HCT116 (cell line): ENCODE data around the gene RGL2. TPM values are rescaled to one million over a fixed set of nuclear protein-coding genes. Genes with fewer than 3 reads are reported as not detected.

Source experiments
- ATAC-seq: fragments of 200-7000 bp; cut with Tn5 transposase; 2 replicates; pipeline ENCODE4 v1.9.1; 2020; ENCODE audit warnings: mild to moderate bottlenecking, moderate library complexity
- BruUV-seq: library from RNA; stranded (reverse); fragments of 400-500 nt; replicated peaks from 2 replicates; lab custom pipeline; 2021; lab: Mats Ljungman, UMichigan
- CTCF ChIA-PET: fragments of 300-600 bp; sonication (Branson Sonifier 250); formaldehyde crosslinking; loops from one replicate; lab custom pipeline; 2021; ENCODE audit warnings: antibody characterized with exemption; lab: Charles Lee
- POLR2A ChIA-PET: fragments of 300-600, 350-600 bp; sonication (Branson Sonifier 250); formaldehyde crosslinking; loops from one replicate; lab custom pipeline; 2021; ENCODE audit warnings: antibody characterized with exemption; lab: Charles Lee
- RAD21 ChIA-PET, 2 experiments: fragments of 300-600 bp; sonication (Branson Sonifier 250); formaldehyde crosslinking; loops; one replicate each; lab custom pipeline; 2023; ENCODE audit warnings: low total read pairs in 2 of 2; ENCODE audit not compliant: uncharacterized antibody in 2 of 2, unreplicated experiment in 2 of 2, low non-redundant PET in 1 of 2; lab: Charles Lee
- DNase-seq: peaks from one replicate; pipeline ENCODE4 v3.0.0-alpha.2; 2010; ENCODE audit warnings: low read depth, low spot score
- H2AFZ ChIP-seq: fragments of 200-600 bp; shearing (Covaris generic), sonication (generic); 2 replicates; pipeline ENCODE4 v1.6.1; 2017; ENCODE audit warnings: low read depth, mixed run types, mixed read lengths, antibody characterized with exemption, low read length; ENCODE audit not compliant: poor library complexity, severe bottlenecking
- H3K27ac ChIP-seq: 2 replicates; pipeline ENCODE4 v1.5.1; 2012; ENCODE audit warnings: low read depth, low read length
- H3K27me3 ChIP-seq: fragments of 200-600 bp; sonication (generic); 2 replicates; pipeline ENCODE4 v1.6.1; 2016; ENCODE audit warnings: mixed run types, low read length, mixed read lengths; ENCODE audit not compliant: insufficient read depth
- H3K36me3 ChIP-seq, 2 experiments: fragments of 200-500 bp in 1 of 2; fragments of 200-600 bp in 1 of 2; sonication (Bioruptor generic) in 1 of 2; sonication (generic) in 1 of 2; 2 replicates each; pipeline versions ENCODE4 v1.5.1 to v1.6.1; 2014 to 2016; ENCODE audit warnings: low read length in 2 of 2, inconsistent platforms in 1 of 2, mixed read lengths in 1 of 2, mixed run types in 1 of 2; ENCODE audit not compliant: insufficient read depth in 2 of 2, control insufficient read depth in 1 of 2
- H3K4me1 ChIP-seq, 2 experiments: fragments of 200-600 bp in 1 of 2; sonication (generic) in 1 of 2; 2 replicates each; pipeline versions ENCODE4 v1.5.1 to v1.6.1; 2012 to 2017; ENCODE audit warnings: low read length in 2 of 2, inconsistent platforms in 1 of 2, mild to moderate bottlenecking in 1 of 2, mixed read lengths in 1 of 2, mixed run types in 1 of 2, moderate library complexity in 1 of 2; ENCODE audit not compliant: insufficient read depth in 2 of 2, control insufficient read depth in 1 of 2
- H3K4me2 ChIP-seq: fragments of 200-600 bp; sonication (generic); 2 replicates; pipeline ENCODE4 v1.6.1; 2017; ENCODE audit warnings: mixed run types, low read length, mixed read lengths
- H3K4me3 ChIP-seq, 2 experiments: fragments of 200-600 bp in 1 of 2; sonication (generic) in 1 of 2; replicated peaks in 1 of 2; 2 replicates each; pipeline ENCODE4 v1.5.1; 2011 to 2016; ENCODE audit warnings: low read length in 2 of 2, control low read depth in 1 of 2, low read depth in 1 of 2, mild to moderate bottlenecking in 1 of 2, mixed read lengths in 1 of 2, mixed run types in 1 of 2
- H3K79me2 ChIP-seq: fragments of 200-600 bp; sonication (generic); 2 replicates; pipeline ENCODE4 v1.6.1; 2017; ENCODE audit warnings: mild to moderate bottlenecking, mixed run types, low read length, moderate library complexity, mixed read lengths; ENCODE audit not compliant: insufficient read depth
- H3K9ac ChIP-seq: fragments of 200-600 bp; sonication (generic); 2 replicates; pipeline ENCODE4 v1.6.1; 2016; ENCODE audit warnings: low read length, mixed read lengths
- H3K9me2 ChIP-seq: fragments of 200-600 bp; sonication (generic), shearing (Covaris generic); 2 replicates; pipeline ENCODE4 v1.6.1; 2017; ENCODE audit warnings: mixed run types, mild to moderate bottlenecking, moderate library complexity; ENCODE audit not compliant: insufficient read depth
- H3K9me3 ChIP-seq, 2 experiments: fragments of 200-500 bp in 1 of 2; fragments of 200-600 bp in 1 of 2; sonication (Bioruptor generic) in 1 of 2; sonication (generic) in 1 of 2; 2 replicates each; pipeline ENCODE4 v1.6.1; 2014 to 2017; ENCODE audit warnings: low read length in 2 of 2, mixed read lengths in 2 of 2, inconsistent platforms in 1 of 2, low read depth in 1 of 2, mild to moderate bottlenecking in 1 of 2, mixed run types in 1 of 2, moderate library complexity in 1 of 2; ENCODE audit not compliant: control insufficient read depth in 1 of 2, insufficient read depth in 1 of 2
- H4K20me1 ChIP-seq: fragments of 200-600 bp; sonication (generic), shearing (Covaris generic); 2 replicates; pipeline ENCODE4 v1.6.1; 2017; ENCODE audit warnings: mixed run types, mild to moderate bottlenecking, moderate library complexity; ENCODE audit not compliant: insufficient read depth
- CBX3 ChIP-seq: IDR thresholded peaks from 2 replicates; pipeline ENCODE4 v1.6.1; 2012; ENCODE audit warnings: low read depth
- CEBPB ChIP-seq: IDR thresholded peaks from 2 replicates; pipeline ENCODE4 v1.6.1; 2012; ENCODE audit warnings: low read depth
- EGR1 ChIP-seq: IDR thresholded peaks from 2 replicates; pipeline ENCODE4 v1.6.1; 2012; ENCODE audit warnings: low read depth
- EZH2phosphoT487 ChIP-seq: fragments of 200-600 bp; IDR thresholded peaks from 2 replicates; pipeline ENCODE4 v1.6.1; 2018; ENCODE audit warnings: antibody characterized with exemption, borderline replicate concordance
- FOSL1 ChIP-seq: IDR thresholded peaks from 2 replicates; pipeline ENCODE4 v1.6.1; 2012; ENCODE audit warnings: low read depth
- JUND ChIP-seq: IDR thresholded peaks from 2 replicates; pipeline ENCODE4 v1.6.1; 2012
- MAX ChIP-seq: IDR thresholded peaks from 2 replicates; pipeline ENCODE4 v1.6.1; 2012
- POLR2A ChIP-seq: IDR thresholded peaks from 2 replicates; pipeline ENCODE4 v1.7.0; 2011; ENCODE audit warnings: borderline replicate concordance; ENCODE audit not compliant: insufficient read depth, insufficient read length; ENCODE audit errors: extremely low read depth
- POLR2AphosphoS5 ChIP-seq: IDR thresholded peaks from 2 replicates; pipeline ENCODE4 v1.6.1; 2011; ENCODE audit warnings: mild to moderate bottlenecking, low read depth, low read length, moderate library complexity
- RAD21 ChIP-seq: IDR thresholded peaks from 2 replicates; pipeline ENCODE4 v1.6.1; 2012; ENCODE audit warnings: low read depth, mild to moderate bottlenecking
- REST ChIP-seq: IDR thresholded peaks from 2 replicates; pipeline ENCODE4 v1.6.1; 2012; ENCODE audit warnings: low read depth
- SIN3A ChIP-seq: IDR thresholded peaks from 2 replicates; pipeline ENCODE4 v1.6.1; 2012; ENCODE audit warnings: low read depth
- SP1 ChIP-seq: IDR thresholded peaks from 2 replicates; pipeline ENCODE4 v1.6.1; 2012; ENCODE audit warnings: low read depth
- SRF ChIP-seq: IDR thresholded peaks from 2 replicates; pipeline ENCODE4 v1.6.1; 2012; ENCODE audit warnings: low read depth
- TCF7L2 ChIP-seq: IDR thresholded peaks from 2 replicates; pipeline ENCODE4 v1.7.0; 2011; ENCODE audit warnings: borderline replicate concordance, inconsistent platforms; ENCODE audit not compliant: insufficient read depth, insufficient read length; ENCODE audit errors: extremely low read depth
- YY1 ChIP-seq: IDR thresholded peaks from 2 replicates; pipeline ENCODE4 v1.6.1; 2011; ENCODE audit warnings: low read length, low read depth, moderate library complexity, mild to moderate bottlenecking; ENCODE audit not compliant: insufficient replicate concordance; ENCODE audit errors: extremely low read depth
- ZFX ChIP-seq: fragments of 450-650 bp; IDR thresholded peaks from 2 replicates; pipeline ENCODE4 v1.6.1; 2017
- ZNF274 ChIP-seq: fragments of 200-500 bp; sonication (Bioruptor generic); IDR thresholded peaks from 2 replicates; pipeline ENCODE4 v1.6.1; 2014; ENCODE audit warnings: mild to moderate bottlenecking, low read depth, low read length, inconsistent platforms
- intact Hi-C: fragments of 100-400 bp; cut with micrococcal nuclease; formaldehyde crosslinking; loops from 2 replicates; pipeline ENCODE4 v1.10.0; 2022
- total RNA-seq: library from RNA; stranded (reverse); gene quantifications from one replicate; pipeline ENCODE4 v1.2.1, GENCODE V29; 2021; ENCODE audit not compliant: unreplicated experiment
- TF ChIP-seq, protein P1 (sequence below), 3 experiments: fragments of 200-600 bp in 1 of 3; sonication (generic) in 1 of 3; IDR thresholded peaks in 2 of 3; conservative IDR thresholded peaks in 1 of 3; 2 replicates each; pipeline ENCODE4 v1.5.1; 2012 to 2017; ENCODE audit warnings: low read depth in 2 of 3, low read length in 2 of 3, antibody characterized with exemption in 1 of 3, borderline replicate concordance in 1 of 3, control low read depth in 1 of 3, mild to moderate bottlenecking in 1 of 3, mixed read lengths in 1 of 3, mixed run types in 1 of 3, moderate library complexity in 1 of 3; ENCODE audit not compliant: insufficient read depth in 1 of 3
- TF ChIP-seq, protein P2 (sequence below): IDR thresholded peaks from 2 replicates; pipeline ENCODE4 v1.6.1; 2011; ENCODE audit warnings: mild to moderate bottlenecking, low read length, moderate library complexity; ENCODE audit not compliant: insufficient replicate concordance; ENCODE audit errors: extremely low read depth

The RGL2 gene
- total RNA-seq, 1 experiment from 2014 or later, result 53.4 TPM

DNA sequence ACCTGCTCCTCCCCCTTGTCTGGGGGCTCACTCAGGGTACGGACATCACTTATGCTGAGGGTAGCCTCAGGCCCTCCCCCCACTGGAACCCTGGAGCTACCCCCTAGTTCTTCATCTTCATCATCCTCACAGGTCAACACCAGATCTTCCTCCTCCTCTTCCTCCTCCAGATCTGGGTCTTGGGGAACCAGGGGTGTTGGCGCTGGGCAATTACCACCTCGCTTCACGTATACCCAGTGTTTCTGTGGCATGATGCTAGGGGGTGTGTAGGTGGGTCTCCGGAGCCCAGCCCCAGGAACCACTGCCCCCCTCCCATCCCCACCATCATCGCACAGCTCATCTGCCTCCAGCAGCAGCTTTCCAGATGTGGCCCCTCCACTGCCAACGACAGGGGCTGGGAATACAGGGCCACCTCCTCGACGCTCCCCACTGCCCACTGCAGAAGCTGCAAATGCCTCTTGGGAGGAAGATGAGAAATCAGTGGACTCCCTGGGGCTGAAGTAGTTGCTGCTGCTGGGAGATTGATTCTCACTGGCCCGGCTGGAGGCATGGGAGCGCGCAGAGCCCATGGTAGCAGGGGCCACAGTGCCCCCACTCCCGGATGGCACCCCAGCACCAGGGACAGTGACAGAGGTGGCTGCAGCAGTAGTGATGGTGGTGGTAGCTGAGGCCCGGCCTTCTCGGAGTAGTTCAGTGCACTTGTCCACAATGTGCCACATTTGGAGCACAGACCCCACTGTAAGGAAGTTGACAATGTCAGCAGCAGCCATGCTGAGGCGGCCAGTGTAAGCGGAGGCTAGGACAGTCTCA, 17.3 kb upstream of the RGL2 start:
- intact Hi-C loops, result loop anchor here (2.0 kb wide), 1 partner anchor 17 kb away; the partner anchor contains the start of gene RGL2
- no TSS peak for BruUV-seq
- peaks cover 44% of the 10 kb centered on the region for H3K79me2 ChIP-seq

More for the DNA sequence above, 17.3 kb upstream of the RGL2 start:
- Histone ChIP-seq H3K4me2 (no peak overlapping the region), H3K9me3 (no peaks in the 10 kb centered on the region), H3K9me2 (no peaks in the 10 kb centered on the region), H3K27me3 (no peaks in the 10 kb centered on the region), H3K9ac (no peak overlapping the region), H3K4me3 (no peak overlapping the region), H3K4me1 (peaks cover 43 to 64% of the 10 kb centered on the region in 2 experiments), H3K27ac (peak overlapping the region; percentile 89; the same call in 1 of the 2 replicates), H3K36me3 (peaks cover 22 to 28% of the 10 kb centered on the region in 2 experiments; a peak in 3 of 4 replicates), H2AFZ (no peak overlapping the region), H4K20me1 (no peaks in the 10 kb centered on the region)
- ChIA-PET POLR2A (interaction anchor here (2.3 kb wide), 1 partner anchor 39 kb away, joined by 8 read pairs; the partner anchor contains the start of gene B3GALT4), CTCF (no interaction called here), RAD21 (no interaction called here)
- DNase-seq (no peak), ATAC-seq (no peak)
- TF ChIP-seq EGR1, result no peak
- TF ChIP-seq RAD21, result no peak
- no peak for TF ChIP-seq POLR2AphosphoS5
- TF ChIP-seq ZNF274, result no peak
- no peak for TF ChIP-seq SP1
- no peak for TF ChIP-seq ZFX
- TF ChIP-seq CBX3, result no peak
- no peak for TF ChIP-seq POLR2A
- no peak for TF ChIP-seq CEBPB
- TF ChIP-seq TCF7L2, result no peak
- no peak for TF ChIP-seq JUND
- TF ChIP-seq FOSL1, result no peak
- TF ChIP-seq SIN3A, result no peak
- TF ChIP-seq SRF, result no peak
- TF ChIP-seq REST, result no peak
- TF ChIP-seq, protein P1, sequence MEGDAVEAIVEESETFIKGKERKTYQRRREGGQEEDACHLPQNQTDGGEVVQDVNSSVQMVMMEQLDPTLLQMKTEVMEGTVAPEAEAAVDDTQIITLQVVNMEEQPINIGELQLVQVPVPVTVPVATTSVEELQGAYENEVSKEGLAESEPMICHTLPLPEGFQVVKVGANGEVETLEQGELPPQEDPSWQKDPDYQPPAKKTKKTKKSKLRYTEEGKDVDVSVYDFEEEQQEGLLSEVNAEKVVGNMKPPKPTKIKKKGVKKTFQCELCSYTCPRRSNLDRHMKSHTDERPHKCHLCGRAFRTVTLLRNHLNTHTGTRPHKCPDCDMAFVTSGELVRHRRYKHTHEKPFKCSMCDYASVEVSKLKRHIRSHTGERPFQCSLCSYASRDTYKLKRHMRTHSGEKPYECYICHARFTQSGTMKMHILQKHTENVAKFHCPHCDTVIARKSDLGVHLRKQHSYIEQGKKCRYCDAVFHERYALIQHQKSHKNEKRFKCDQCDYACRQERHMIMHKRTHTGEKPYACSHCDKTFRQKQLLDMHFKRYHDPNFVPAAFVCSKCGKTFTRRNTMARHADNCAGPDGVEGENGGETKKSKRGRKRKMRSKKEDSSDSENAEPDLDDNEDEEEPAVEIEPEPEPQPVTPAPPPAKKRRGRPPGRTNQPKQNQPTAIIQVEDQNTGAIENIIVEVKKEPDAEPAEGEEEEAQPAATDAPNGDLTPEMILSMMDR (IDR thresholded peaks at IDR 0.05 in 2 of 3, conservative IDR thresholded peaks at IDR 0.05 in 1 of 3; ENCODE audit: borderline replicate concordance in 1 of 3, insufficient read depth in 1 of 3, low read depth in 2 of 3, low read length in 2 of 3), result no peak
- no peak for TF ChIP-seq EZH2phosphoT487
- TF ChIP-seq YY1, result no peak
- TF ChIP-seq MAX, result no peak
- TF ChIP-seq, protein P2, sequence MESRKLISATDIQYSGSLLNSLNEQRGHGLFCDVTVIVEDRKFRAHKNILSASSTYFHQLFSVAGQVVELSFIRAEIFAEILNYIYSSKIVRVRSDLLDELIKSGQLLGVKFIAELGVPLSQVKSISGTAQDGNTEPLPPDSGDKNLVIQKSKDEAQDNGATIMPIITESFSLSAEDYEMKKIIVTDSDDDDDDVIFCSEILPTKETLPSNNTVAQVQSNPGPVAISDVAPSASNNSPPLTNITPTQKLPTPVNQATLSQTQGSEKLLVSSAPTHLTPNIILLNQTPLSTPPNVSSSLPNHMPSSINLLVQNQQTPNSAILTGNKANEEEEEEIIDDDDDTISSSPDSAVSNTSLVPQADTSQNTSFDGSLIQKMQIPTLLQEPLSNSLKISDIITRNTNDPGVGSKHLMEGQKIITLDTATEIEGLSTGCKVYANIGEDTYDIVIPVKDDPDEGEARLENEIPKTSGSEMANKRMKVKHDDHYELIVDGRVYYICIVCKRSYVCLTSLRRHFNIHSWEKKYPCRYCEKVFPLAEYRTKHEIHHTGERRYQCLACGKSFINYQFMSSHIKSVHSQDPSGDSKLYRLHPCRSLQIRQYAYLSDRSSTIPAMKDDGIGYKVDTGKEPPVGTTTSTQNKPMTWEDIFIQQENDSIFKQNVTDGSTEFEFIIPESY, result no peak
